OCI-LY1 (cell line): Measurements from ENCODE around the gene EIF5.

Experiments
- CTCF ChIP-seq: fragments of 200-600 bp; sonication (generic), shearing (Covaris generic); IDR thresholded peaks from 2 replicates; pipeline ENCODE4 v1.5.1; 2017; ENCODE audit warnings: mild to moderate bottlenecking, antibody characterized with exemption, low read length, moderate library complexity, mixed read lengths
- EZH2 ChIP-seq: fragments of 200-600 bp; sonication (generic), shearing (Covaris generic); IDR thresholded peaks from 2 replicates; pipeline ENCODE4 v1.8.0; 2017; ENCODE audit warnings: borderline replicate concordance, mixed run types, mild to moderate bottlenecking, antibody characterized with exemption, low read length, moderate library complexity, mixed read lengths

DNA sequence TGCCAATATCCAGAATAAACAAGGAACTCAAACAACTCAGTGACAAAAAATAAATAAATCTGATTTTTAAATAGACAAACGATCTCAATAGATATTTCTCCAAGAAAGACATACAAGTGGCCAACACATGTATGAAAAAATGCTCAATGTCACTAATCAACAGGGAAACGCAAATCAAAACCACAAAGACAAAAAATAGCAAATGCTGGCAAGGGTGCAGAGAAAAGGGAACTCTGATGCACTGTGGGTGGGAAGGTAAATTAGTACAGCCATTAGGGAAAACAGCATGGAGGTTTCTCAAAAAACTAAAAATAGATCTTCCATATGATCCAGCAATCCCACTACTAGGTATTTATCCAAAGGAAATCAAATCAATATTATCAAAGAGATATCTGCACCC lies 3.5 kb upstream of the EIF5 start:
- TF ChIP-seq CTCF (no peak), EZH2 (no peak)
